HepG2 (cell line): ENCODE measurements around the gene PLEKHA3. TPM values are rescaled to one million over a fixed set of nuclear protein-coding genes. Genes with fewer than 3 reads are reported as not detected.

ENCODE experiments used
- ATAD3A ChIP-seq: sonication (generic); formaldehyde crosslinking; IDR thresholded peaks from 2 replicates; pipeline ENCODE4 v1.4.0; 2020; ENCODE audit warnings: missing genetic modification reagents
- CREM ChIP-seq, 2 experiments: sonication (generic) in 1 of 2; formaldehyde crosslinking in 1 of 2; IDR thresholded peaks; 2 replicates each; pipeline versions ENCODE4 v1.4.0 to v1.6.1; 2016 to 2020; ENCODE audit warnings: antibody characterized with exemption in 1 of 2, mild to moderate bottlenecking in 1 of 2, missing genetic modification reagents in 1 of 2
- FOXP1 ChIP-seq, 2 experiments: fragments of 450-650 bp in 1 of 2; IDR thresholded peaks; 2 replicates each; pipeline ENCODE4 v1.6.1; 2017 to 2018; ENCODE audit warnings: antibody characterized with exemption in 1 of 2
- GTF3A ChIP-seq: sonication (generic); formaldehyde crosslinking; conservative IDR thresholded peaks from 2 replicates; pipeline ENCODE4 v1.4.0; 2020; ENCODE audit warnings: mild to moderate bottlenecking, missing genetic modification reagents
- HDAC1 ChIP-seq: sonication (generic); formaldehyde crosslinking; IDR thresholded peaks from 2 replicates; pipeline ENCODE4 v1.5.1; 2020; ENCODE audit warnings: mild to moderate bottlenecking, missing genetic modification reagents
- IKZF1 ChIP-seq: fragments of 450-650 bp; IDR thresholded peaks from 2 replicates; pipeline ENCODE4 v1.7.1; 2016
- KDM2A ChIP-seq: sonication (generic); formaldehyde crosslinking; IDR thresholded peaks from 2 replicates; pipeline ENCODE4 v1.4.0; 2020; ENCODE audit warnings: low read depth, missing genetic modification reagents, borderline replicate concordance
- SCMH1 ChIP-seq: sonication (generic); formaldehyde crosslinking; IDR thresholded peaks from 2 replicates; pipeline ENCODE4 v1.9.0; 2021; ENCODE audit warnings: missing genetic modification reagents, mild to moderate bottlenecking, borderline replicate concordance
- ZNF205 ChIP-seq: IDR thresholded peaks from 2 replicates; pipeline ENCODE4 v1.6.1; 2018; ENCODE audit warnings: missing biosample characterization, missing genetic modification reagents
- ZNF329 ChIP-seq: sonication (generic); formaldehyde crosslinking; IDR thresholded peaks from 2 replicates; pipeline ENCODE4 v1.9.0; 2021; ENCODE audit warnings: low read depth, mild to moderate bottlenecking, missing genetic modification reagents
- polyA plus RNA-seq, 8 experiments: library from polyadenylated mRNA; depleted of rRNA in 3 of 8; stranded (reverse) in 7 of 8; unstranded in 1 of 8; fragments of >200 nt; fragmentation: Illumina TruSeq in 4 of 8; extraction: Trizol in 4 of 8; gene quantifications; 2 replicates each; pipeline versions ENCODE4 v1.2.1 to v1.2.3, GENCODE V29; 2011 to 2016; ENCODE audit warnings: low read depth in 4 of 8, missing spikeins in 1 of 8, mixed read lengths in 1 of 8; ENCODE audit not compliant: insufficient read depth in 1 of 8
- total RNA-seq, 5 experiments: library from RNA; depleted of rRNA; stranded (reverse); fragments of >200 nt; fragmentation: Illumina TruSeq; extraction: Trizol; gene quantifications; 2 replicates each; pipeline ENCODE4 v1.2.3, GENCODE V29; 2016; ENCODE audit warnings: low read depth in 1 of 5
- TF ChIP-seq, protein P1 (sequence below): sonication (generic); formaldehyde crosslinking; IDR thresholded peaks from 2 replicates; pipeline ENCODE4 v1.9.0; 2021; ENCODE audit warnings: missing genetic modification reagents, borderline replicate concordance
- TF ChIP-seq, protein P2 (sequence below): sonication (generic); formaldehyde crosslinking; IDR thresholded peaks from 2 replicates; pipeline ENCODE4 v1.5.0; 2020; ENCODE audit warnings: mild to moderate bottlenecking, missing genetic modification reagents, moderate library complexity
- TF ChIP-seq, protein P3 (sequence below): sonication (generic); formaldehyde crosslinking; IDR thresholded peaks from 2 replicates; pipeline ENCODE4 v1.8.1; 2023; ENCODE audit warnings: missing genetic modification reagents, inconsistent platforms, borderline replicate concordance
- TF ChIP-seq, protein P4 (sequence below): sonication (generic); formaldehyde crosslinking; IDR thresholded peaks from 2 replicates; pipeline ENCODE4 v1.8.0; 2022; ENCODE audit warnings: missing genetic modification reagents, mild to moderate bottlenecking, borderline replicate concordance
- TF ChIP-seq, protein P5 (sequence below): sonication (generic); formaldehyde crosslinking; IDR thresholded peaks from 2 replicates; pipeline ENCODE4 v1.4.0; 2020; ENCODE audit warnings: mild to moderate bottlenecking, low read depth, missing genetic modification reagents
- TF ChIP-seq, protein P6 (sequence below): sonication (generic); formaldehyde crosslinking; IDR thresholded peaks from 2 replicates; pipeline ENCODE4 v1.4.0; 2020; ENCODE audit warnings: missing genetic modification reagents

Gene PLEKHA3
- total and polyA plus RNA-seq, 2 of the 13 experiments (the other 11 are each of a cell fraction or from before 2014, with no cell fraction given), result 11.7 to 23.1 TPM

DNA sequence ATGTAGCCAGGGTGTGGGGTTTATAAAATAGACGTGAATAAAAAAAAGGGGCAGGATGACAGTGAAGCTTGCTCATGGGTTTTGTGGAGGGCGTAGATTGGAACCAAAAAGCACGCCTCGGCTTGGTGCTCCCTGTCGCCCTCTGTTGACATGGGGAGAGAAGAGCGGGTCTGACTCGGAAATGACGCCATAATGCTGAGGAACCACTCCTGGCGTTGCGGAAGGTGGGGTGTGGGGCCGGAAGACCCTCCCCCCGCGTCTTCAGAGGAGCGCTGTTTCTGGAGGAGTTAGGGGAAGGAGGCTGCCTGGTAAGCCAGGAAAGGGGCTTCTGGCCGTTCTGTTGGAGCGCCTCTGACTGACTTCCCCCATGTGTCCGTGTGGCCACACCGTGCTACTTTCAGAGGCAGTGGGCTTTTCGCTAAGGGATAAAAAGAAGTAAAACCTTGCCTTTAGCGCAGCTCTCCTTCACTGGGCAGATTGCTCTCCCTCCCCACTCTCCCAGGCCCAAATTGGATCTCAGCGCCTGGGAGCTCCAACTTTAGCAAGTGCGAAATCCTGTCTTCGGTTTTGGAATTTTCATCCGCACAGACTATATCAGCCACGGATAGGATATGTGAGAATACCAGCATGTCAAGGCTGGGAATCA, 42.8 kb downstream of the PLEKHA3 start (continued):
- TF ChIP-seq, protein P1, sequence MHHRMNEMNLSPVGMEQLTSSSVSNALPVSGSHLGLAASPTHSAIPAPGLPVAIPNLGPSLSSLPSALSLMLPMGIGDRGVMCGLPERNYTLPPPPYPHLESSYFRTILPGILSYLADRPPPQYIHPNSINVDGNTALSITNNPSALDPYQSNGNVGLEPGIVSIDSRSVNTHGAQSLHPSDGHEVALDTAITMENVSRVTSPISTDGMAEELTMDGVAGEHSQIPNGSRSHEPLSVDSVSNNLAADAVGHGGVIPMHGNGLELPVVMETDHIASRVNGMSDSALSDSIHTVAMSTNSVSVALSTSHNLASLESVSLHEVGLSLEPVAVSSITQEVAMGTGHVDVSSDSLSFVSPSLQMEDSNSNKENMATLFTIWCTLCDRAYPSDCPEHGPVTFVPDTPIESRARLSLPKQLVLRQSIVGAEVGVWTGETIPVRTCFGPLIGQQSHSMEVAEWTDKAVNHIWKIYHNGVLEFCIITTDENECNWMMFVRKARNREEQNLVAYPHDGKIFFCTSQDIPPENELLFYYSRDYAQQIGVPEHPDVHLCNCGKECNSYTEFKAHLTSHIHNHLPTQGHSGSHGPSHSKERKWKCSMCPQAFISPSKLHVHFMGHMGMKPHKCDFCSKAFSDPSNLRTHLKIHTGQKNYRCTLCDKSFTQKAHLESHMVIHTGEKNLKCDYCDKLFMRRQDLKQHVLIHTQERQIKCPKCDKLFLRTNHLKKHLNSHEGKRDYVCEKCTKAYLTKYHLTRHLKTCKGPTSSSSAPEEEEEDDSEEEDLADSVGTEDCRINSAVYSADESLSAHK (CRISPR knock-in tag), result no peak
- TF ChIP-seq ZNF329 (CRISPR knock-in tag) (no peak), KDM2A (CRISPR knock-in tag) (peak; percentile 54; the same call in 1 of the 2 replicates), ZNF205 (CRISPR knock-in tag) (no peak), ATAD3A (CRISPR knock-in tag) (no peak), GTF3A (CRISPR knock-in tag) (no peak), SCMH1 (CRISPR knock-in tag) (no peak), IKZF1 (no peak), CREM (IDR thresholded peaks at IDR 0.05) (peak; percentile 86), CREM (CRISPR knock-in tag; IDR thresholded peaks at IDR 0.05) (no peak), HDAC1 (0 out of 2 replicates have a peak, but pooled peaks have one; percentile 18), FOXP1 (IDR thresholded peaks at IDR 0.05) (no peak), FOXP1 (CRISPR knock-in tag; IDR thresholded peaks at IDR 0.05) (no peak)
- TF ChIP-seq, protein P2, sequence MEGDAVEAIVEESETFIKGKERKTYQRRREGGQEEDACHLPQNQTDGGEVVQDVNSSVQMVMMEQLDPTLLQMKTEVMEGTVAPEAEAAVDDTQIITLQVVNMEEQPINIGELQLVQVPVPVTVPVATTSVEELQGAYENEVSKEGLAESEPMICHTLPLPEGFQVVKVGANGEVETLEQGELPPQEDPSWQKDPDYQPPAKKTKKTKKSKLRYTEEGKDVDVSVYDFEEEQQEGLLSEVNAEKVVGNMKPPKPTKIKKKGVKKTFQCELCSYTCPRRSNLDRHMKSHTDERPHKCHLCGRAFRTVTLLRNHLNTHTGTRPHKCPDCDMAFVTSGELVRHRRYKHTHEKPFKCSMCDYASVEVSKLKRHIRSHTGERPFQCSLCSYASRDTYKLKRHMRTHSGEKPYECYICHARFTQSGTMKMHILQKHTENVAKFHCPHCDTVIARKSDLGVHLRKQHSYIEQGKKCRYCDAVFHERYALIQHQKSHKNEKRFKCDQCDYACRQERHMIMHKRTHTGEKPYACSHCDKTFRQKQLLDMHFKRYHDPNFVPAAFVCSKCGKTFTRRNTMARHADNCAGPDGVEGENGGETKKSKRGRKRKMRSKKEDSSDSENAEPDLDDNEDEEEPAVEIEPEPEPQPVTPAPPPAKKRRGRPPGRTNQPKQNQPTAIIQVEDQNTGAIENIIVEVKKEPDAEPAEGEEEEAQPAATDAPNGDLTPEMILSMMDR, result peak; percentile 87
- TF ChIP-seq, protein P3, sequence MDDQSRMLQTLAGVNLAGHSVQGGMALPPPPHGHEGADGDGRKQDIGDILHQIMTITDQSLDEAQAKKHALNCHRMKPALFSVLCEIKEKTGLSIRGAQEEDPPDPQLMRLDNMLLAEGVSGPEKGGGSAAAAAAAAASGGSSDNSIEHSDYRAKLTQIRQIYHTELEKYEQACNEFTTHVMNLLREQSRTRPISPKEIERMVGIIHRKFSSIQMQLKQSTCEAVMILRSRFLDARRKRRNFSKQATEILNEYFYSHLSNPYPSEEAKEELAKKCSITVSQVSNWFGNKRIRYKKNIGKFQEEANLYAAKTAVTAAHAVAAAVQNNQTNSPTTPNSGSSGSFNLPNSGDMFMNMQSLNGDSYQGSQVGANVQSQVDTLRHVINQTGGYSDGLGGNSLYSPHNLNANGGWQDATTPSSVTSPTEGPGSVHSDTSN, result no peak
- TF ChIP-seq, protein P4, sequence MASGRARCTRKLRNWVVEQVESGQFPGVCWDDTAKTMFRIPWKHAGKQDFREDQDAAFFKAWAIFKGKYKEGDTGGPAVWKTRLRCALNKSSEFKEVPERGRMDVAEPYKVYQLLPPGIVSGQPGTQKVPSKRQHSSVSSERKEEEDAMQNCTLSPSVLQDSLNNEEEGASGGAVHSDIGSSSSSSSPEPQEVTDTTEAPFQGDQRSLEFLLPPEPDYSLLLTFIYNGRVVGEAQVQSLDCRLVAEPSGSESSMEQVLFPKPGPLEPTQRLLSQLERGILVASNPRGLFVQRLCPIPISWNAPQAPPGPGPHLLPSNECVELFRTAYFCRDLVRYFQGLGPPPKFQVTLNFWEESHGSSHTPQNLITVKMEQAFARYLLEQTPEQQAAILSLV (CRISPR knock-in tag), result no peak
- TF ChIP-seq, protein P5, sequence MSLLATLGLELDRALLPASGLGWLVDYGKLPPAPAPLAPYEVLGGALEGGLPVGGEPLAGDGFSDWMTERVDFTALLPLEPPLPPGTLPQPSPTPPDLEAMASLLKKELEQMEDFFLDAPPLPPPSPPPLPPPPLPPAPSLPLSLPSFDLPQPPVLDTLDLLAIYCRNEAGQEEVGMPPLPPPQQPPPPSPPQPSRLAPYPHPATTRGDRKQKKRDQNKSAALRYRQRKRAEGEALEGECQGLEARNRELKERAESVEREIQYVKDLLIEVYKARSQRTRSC (CRISPR knock-in tag), result no peak
- TF ChIP-seq, protein P6, sequence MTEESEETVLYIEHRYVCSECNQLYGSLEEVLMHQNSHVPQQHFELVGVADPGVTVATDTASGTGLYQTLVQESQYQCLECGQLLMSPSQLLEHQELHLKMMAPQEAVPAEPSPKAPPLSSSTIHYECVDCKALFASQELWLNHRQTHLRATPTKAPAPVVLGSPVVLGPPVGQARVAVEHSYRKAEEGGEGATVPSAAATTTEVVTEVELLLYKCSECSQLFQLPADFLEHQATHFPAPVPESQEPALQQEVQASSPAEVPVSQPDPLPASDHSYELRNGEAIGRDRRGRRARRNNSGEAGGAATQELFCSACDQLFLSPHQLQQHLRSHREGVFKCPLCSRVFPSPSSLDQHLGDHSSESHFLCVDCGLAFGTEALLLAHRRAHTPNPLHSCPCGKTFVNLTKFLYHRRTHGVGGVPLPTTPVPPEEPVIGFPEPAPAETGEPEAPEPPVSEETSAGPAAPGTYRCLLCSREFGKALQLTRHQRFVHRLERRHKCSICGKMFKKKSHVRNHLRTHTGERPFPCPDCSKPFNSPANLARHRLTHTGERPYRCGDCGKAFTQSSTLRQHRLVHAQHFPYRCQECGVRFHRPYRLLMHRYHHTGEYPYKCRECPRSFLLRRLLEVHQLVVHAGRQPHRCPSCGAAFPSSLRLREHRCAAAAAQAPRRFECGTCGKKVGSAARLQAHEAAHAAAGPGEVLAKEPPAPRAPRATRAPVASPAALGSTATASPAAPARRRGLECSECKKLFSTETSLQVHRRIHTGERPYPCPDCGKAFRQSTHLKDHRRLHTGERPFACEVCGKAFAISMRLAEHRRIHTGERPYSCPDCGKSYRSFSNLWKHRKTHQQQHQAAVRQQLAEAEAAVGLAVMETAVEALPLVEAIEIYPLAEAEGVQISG (CRISPR knock-in tag), result peak; percentile 71
